Neural progenitor cell (in vitro differentiated cells): ENCODE measurements around the gene ACOT6. TPM values are rescaled to one million over a fixed set of nuclear protein-coding genes. Genes with fewer than 3 reads are reported as not detected.

ENCODE experiments used
- DNase-seq: peaks from one replicate; pipeline ENCODE4 v3.0.0-alpha.2; 2016; ENCODE audit warnings: low spot score
- H2AFZ ChIP-seq: fragments of 200-600 bp; sonication (generic); replicated peaks from 2 replicates; pipeline ENCODE4 v1.6.1; 2016; ENCODE audit warnings: antibody characterized with exemption
- H3F3A ChIP-seq: fragments of 200-600 bp; sonication (generic); 2 replicates; pipeline ENCODE4 v1.6.1; 2016; ENCODE audit warnings: antibody characterized with exemption, low read depth
- H3K27ac ChIP-seq: fragments of 200-600 bp; sonication (generic); 2 replicates; pipeline ENCODE4 v1.5.1; 2016; ENCODE audit warnings: mild to moderate bottlenecking
- H3K27me3 ChIP-seq: fragments of 200-600 bp; sonication (generic); 2 replicates; pipeline ENCODE4 v1.6.1; 2016; ENCODE audit warnings: mild to moderate bottlenecking, moderate library complexity
- H3K36me3 ChIP-seq: fragments of 200-600 bp; sonication (generic); 2 replicates; pipeline ENCODE4 v1.5.1; 2016
- H3K4me1 ChIP-seq: fragments of 200-600 bp; sonication (generic); 2 replicates; pipeline ENCODE4 v1.6.1; 2016; ENCODE audit warnings: mixed run types
- H3K4me2 ChIP-seq: fragments of 200-600 bp; sonication (generic); 2 replicates; pipeline ENCODE4 v1.6.1; 2016
- H3K4me3 ChIP-seq: fragments of 200-600 bp; sonication (generic); 2 replicates; pipeline ENCODE4 v1.5.1; 2016
- H3K79me2 ChIP-seq: fragments of 200-600 bp; sonication (generic); 2 replicates; pipeline ENCODE4 v1.6.1; 2016; ENCODE audit warnings: low read depth
- H3K9ac ChIP-seq: fragments of 200-600 bp; sonication (generic); 2 replicates; pipeline ENCODE4 v1.6.1; 2016
- H3K9me3 ChIP-seq: fragments of 200-600 bp; sonication (generic); 2 replicates; pipeline ENCODE4 v1.5.1; 2016; ENCODE audit warnings: low read depth
- H4K20me1 ChIP-seq: fragments of 200-600 bp; sonication (generic); 2 replicates; pipeline ENCODE4 v1.6.1; 2016; ENCODE audit warnings: low read depth
- H3K27ac Mint-ChIP-seq: 3 replicates; pipeline ENCODE4 v1.8.0; 2021; ENCODE audit warnings: mixed read lengths
- H3K27me3 Mint-ChIP-seq: 2 replicates; pipeline ENCODE4 v1.8.0; 2022; ENCODE audit warnings: low read depth, mild to moderate bottlenecking, inconsistent platforms, moderate library complexity, mixed read lengths; ENCODE audit not compliant: insufficient read depth
- H3K36me3 Mint-ChIP-seq: 3 replicates; pipeline ENCODE4 v1.8.0; 2021; ENCODE audit warnings: mixed read lengths
- H3K4me1 Mint-ChIP-seq: 3 replicates; pipeline ENCODE4 v1.8.0; 2021; ENCODE audit warnings: mixed read lengths
- H3K4me3 Mint-ChIP-seq: 3 replicates; pipeline ENCODE4 v1.8.0; 2021; ENCODE audit warnings: mild to moderate bottlenecking, moderate library complexity, mixed read lengths
- H3K9me3 Mint-ChIP-seq: 3 replicates; pipeline ENCODE4 v1.8.0; 2020; ENCODE audit warnings: mixed read lengths
- EZH2 ChIP-seq: fragments of 200-600 bp; sonication (generic); IDR thresholded peaks from 2 replicates; pipeline ENCODE4 v1.6.1; 2017; ENCODE audit warnings: antibody characterized with exemption, mild to moderate bottlenecking, moderate library complexity
- EZH2phosphoT487 ChIP-seq: fragments of 200-600 bp; sonication (generic); IDR thresholded peaks from 2 replicates; pipeline ENCODE4 v1.6.1; 2017; ENCODE audit warnings: antibody characterized with exemption
- total RNA-seq: library from RNA; depleted of rRNA; stranded (reverse); fragments of >200 nt; gene quantifications from 2 replicates; pipeline ENCODE4 v1.2.3, GENCODE V29; 2015; ENCODE audit warnings: low replicate concordance
- TF ChIP-seq, protein P1 (sequence below): fragments of 200-600 bp; sonication (generic); IDR thresholded peaks from 2 replicates; pipeline ENCODE4 v1.5.1; 2017; ENCODE audit warnings: antibody characterized with exemption, mild to moderate bottlenecking

ACOT6 gene
- total RNA-seq, 1 donor from 2014 or later: not detected

GRCh38 chr14:73616831-73617230 lies 4.5 kb downstream of the ACOT6 start:
- Mint-ChIP-seq H3K27ac (no peak overlapping the region), H3K4me3 (no peak overlapping the region), H3K36me3 (no peaks in the 10 kb centered on the region), H3K4me1 (peaks cover 9% of the 10 kb centered on the region), H3K27me3 (peaks cover 18% of the 10 kb centered on the region), H3K9me3 (no peaks in the 10 kb centered on the region)
- no peak overlapping the region for H3K4me3 ChIP-seq
- no peak overlapping the region for H3K9ac ChIP-seq
- H3K9me3 ChIP-seq: no peaks in the 10 kb centered on the region
- H3F3A ChIP-seq: peaks cover 17% of the 10 kb centered on the region
- no peaks in the 10 kb centered on the region for H3K4me1 ChIP-seq
- H3K27me3 ChIP-seq: peaks cover 88% of the 10 kb centered on the region
- H3K36me3 ChIP-seq: no peaks in the 10 kb centered on the region
- peak; percentile 27 for DNase-seq
- H2AFZ ChIP-seq: no peak overlapping the region
- no peak overlapping the region for H3K27ac ChIP-seq
- no peaks in the 10 kb centered on the region for H3K79me2 ChIP-seq
- H4K20me1 ChIP-seq: no peaks in the 10 kb centered on the region
- TF ChIP-seq EZH2phosphoT487 (no peak), EZH2 (no peak)
- H3K4me2 ChIP-seq: peak overlapping the region; percentile 16

DNA sequence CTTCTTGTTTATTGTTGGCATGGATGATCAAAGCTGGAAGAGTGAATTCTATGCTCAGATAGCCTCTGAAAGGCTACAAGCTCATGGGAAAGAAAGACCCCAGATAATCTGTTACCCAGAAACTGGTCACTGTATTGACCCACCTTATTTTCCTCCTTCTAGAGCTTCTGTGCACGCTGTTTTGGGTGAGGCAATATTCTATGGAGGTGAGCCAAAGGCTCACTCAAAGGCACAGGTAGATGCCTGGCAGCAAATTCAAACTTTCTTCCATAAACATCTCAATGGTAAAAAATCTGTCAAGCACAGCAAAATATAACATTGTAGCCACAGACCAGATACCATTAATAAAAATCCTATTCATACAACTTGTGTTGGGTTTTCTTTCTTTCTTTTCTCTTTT lies 7.2 kb downstream of the ACOT6 start:
- Mint-ChIP-seq H3K36me3 (no peaks in the 10 kb centered on the region), H3K27me3 (peaks cover 2% of the 10 kb centered on the region), H3K27ac (no peak overlapping the region), H3K9me3 (no peaks in the 10 kb centered on the region), H3K4me1 (peaks cover 4% of the 10 kb centered on the region), H3K4me3 (no peak overlapping the region)
- Histone ChIP-seq H3K4me2 (no peak overlapping the region), H3K4me3 (no peak overlapping the region), H2AFZ (no peak overlapping the region), H3K27me3 (peaks cover 61% of the 10 kb centered on the region), H3K79me2 (no peaks in the 10 kb centered on the region), H3F3A (no peaks in the 10 kb centered on the region), H3K27ac (no peak overlapping the region), H3K36me3 (no peaks in the 10 kb centered on the region), H4K20me1 (no peaks in the 10 kb centered on the region), H3K9me3 (no peaks in the 10 kb centered on the region), H3K9ac (no peak overlapping the region), H3K4me1 (no peaks in the 10 kb centered on the region)
- TF ChIP-seq, protein P1, sequence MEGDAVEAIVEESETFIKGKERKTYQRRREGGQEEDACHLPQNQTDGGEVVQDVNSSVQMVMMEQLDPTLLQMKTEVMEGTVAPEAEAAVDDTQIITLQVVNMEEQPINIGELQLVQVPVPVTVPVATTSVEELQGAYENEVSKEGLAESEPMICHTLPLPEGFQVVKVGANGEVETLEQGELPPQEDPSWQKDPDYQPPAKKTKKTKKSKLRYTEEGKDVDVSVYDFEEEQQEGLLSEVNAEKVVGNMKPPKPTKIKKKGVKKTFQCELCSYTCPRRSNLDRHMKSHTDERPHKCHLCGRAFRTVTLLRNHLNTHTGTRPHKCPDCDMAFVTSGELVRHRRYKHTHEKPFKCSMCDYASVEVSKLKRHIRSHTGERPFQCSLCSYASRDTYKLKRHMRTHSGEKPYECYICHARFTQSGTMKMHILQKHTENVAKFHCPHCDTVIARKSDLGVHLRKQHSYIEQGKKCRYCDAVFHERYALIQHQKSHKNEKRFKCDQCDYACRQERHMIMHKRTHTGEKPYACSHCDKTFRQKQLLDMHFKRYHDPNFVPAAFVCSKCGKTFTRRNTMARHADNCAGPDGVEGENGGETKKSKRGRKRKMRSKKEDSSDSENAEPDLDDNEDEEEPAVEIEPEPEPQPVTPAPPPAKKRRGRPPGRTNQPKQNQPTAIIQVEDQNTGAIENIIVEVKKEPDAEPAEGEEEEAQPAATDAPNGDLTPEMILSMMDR: no peak
- TF ChIP-seq EZH2 (no peak), EZH2phosphoT487 (no peak)
- DNase-seq: no peak

DNA sequence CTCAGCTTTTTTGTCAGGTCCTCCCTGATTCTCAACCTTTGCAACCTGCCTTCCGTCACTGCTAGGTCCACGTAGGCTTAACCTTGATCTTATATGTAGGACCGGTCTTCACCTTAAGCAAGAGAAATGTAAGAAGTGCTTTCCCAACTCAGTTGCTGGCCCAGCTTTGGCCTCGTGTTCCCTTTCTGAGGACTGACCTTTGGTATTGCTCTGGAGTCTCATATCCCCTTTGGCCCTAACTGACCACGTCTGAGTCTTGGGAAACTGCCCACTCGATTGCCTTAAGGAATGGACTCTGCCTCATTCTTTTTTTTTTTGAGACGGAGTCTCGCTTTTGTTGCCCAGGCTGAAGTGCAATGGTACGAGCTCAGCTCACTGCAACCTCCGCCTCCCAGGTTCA lies 8.0 kb downstream of the ACOT6 start:
- no peak overlapping the region for H3K4me2 ChIP-seq
- H2AFZ ChIP-seq: no peak overlapping the region
- H3K4me1 ChIP-seq: no peaks in the 10 kb centered on the region
- no peaks in the 10 kb centered on the region for H3K79me2 ChIP-seq
- H3K9me3 Mint-ChIP-seq: no peaks in the 10 kb centered on the region
- H3K27ac ChIP-seq: no peak overlapping the region
- no peak overlapping the region for H3K4me3 ChIP-seq
- H3K9ac ChIP-seq: no peak overlapping the region
- TF ChIP-seq EZH2: no peak
- TF ChIP-seq, protein P1: no peak
- TF ChIP-seq EZH2phosphoT487: no peak
- no peak overlapping the region for H3K4me3 Mint-ChIP-seq
- peaks cover 54% of the 10 kb centered on the region for H3K27me3 ChIP-seq
- no peaks in the 10 kb centered on the region for H3K36me3 Mint-ChIP-seq
- H3F3A ChIP-seq: no peaks in the 10 kb centered on the region
- H3K9me3 ChIP-seq: no peaks in the 10 kb centered on the region
- H3K27ac Mint-ChIP-seq: no peak overlapping the region
- DNase-seq: no peak
- no peaks in the 10 kb centered on the region for H3K36me3 ChIP-seq
- peaks cover 4% of the 10 kb centered on the region for H3K4me1 Mint-ChIP-seq
- no peaks in the 10 kb centered on the region for H3K27me3 Mint-ChIP-seq
- no peaks in the 10 kb centered on the region for H4K20me1 ChIP-seq

DNA sequence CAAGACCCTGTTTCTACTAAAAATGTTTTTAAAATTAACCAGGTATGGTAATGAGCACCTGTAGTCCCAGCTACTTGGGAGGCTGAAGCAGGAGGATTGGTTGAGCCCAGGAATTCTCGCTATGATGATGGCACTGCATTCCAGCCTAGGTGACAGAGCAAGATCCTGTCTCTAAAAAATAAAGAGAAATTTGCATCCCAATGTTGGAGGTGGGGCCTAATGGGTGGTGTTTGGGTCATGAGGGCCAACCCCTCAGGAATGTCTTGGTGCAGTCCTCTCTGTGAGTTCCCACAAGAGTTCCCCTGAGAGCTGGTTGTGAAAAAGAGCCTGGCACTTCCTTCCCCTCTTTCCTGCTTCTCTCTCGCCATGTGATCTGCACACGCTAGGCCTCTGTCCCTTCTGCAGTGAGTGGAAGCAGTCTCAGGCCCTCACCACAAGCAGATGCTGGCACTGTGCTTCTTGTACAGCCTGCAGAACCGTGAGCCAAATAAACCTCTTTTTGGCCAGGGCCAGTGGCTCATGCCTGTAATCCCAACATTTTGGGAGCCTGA lies 11.3 kb downstream of the ACOT6 start:
- Mint-ChIP-seq H3K27ac (no peak overlapping the region), H3K4me1 (no peaks in the 10 kb centered on the region), H3K4me3 (no peak overlapping the region), H3K9me3 (no peaks in the 10 kb centered on the region), H3K36me3 (no peaks in the 10 kb centered on the region), H3K27me3 (no peaks in the 10 kb centered on the region)
- Histone ChIP-seq H3K36me3 (no peaks in the 10 kb centered on the region), H3K27me3 (peaks cover 21% of the 10 kb centered on the region), H3K9me3 (no peaks in the 10 kb centered on the region), H2AFZ (no peak overlapping the region), H3K27ac (no peak overlapping the region), H3K4me3 (no peak overlapping the region), H4K20me1 (no peaks in the 10 kb centered on the region), H3K79me2 (no peaks in the 10 kb centered on the region), H3K9ac (no peak overlapping the region), H3K4me2 (no peak overlapping the region), H3F3A (no peaks in the 10 kb centered on the region), H3K4me1 (no peaks in the 10 kb centered on the region)
- TF ChIP-seq, protein P1: no peak
- no peak for TF ChIP-seq EZH2phosphoT487
- TF ChIP-seq EZH2: no peak
- no peak for DNase-seq
